ENCODE results near the gene LPCAT3. TPM values are rescaled to one million over a fixed set of nuclear protein-coding genes. Genes with fewer than 3 reads are reported as not detected.
"Not testable (repeated sequence)": the region's sequence is repeated elsewhere in the genome, so short reads cannot be mapped to it uniquely, and the experiment has no call there.

The LPCAT3 gene
- total and polyA plus RNA-seq, 11 donors = 19.9 to 66.3 (median 43.4) TPM

GRCh38 chr12:7058163-7058845 is 40.0 kb upstream of the LPCAT3 start:
- Histone ChIP-seq H3K27ac (no peak overlapping the region), H3K4me3 (no peak overlapping the region), H3K9me3 (no peaks in the 10 kb centered on the region), H3K4me1 (peaks cover 0 to 28% (median 3%) of the 10 kb centered on the region in 12 donors), H3K36me3 (peaks cover 0 to 8% (median 0%) of the 10 kb centered on the region in 9 donors), H3K27me3 (peaks cover 0 to 11% (median 0%) of the 10 kb centered on the region in 9 donors)
- ATAC-seq (no peak), DNase-seq (no peak)
- TF ChIP-seq, protein P1, sequence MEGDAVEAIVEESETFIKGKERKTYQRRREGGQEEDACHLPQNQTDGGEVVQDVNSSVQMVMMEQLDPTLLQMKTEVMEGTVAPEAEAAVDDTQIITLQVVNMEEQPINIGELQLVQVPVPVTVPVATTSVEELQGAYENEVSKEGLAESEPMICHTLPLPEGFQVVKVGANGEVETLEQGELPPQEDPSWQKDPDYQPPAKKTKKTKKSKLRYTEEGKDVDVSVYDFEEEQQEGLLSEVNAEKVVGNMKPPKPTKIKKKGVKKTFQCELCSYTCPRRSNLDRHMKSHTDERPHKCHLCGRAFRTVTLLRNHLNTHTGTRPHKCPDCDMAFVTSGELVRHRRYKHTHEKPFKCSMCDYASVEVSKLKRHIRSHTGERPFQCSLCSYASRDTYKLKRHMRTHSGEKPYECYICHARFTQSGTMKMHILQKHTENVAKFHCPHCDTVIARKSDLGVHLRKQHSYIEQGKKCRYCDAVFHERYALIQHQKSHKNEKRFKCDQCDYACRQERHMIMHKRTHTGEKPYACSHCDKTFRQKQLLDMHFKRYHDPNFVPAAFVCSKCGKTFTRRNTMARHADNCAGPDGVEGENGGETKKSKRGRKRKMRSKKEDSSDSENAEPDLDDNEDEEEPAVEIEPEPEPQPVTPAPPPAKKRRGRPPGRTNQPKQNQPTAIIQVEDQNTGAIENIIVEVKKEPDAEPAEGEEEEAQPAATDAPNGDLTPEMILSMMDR (IDR thresholded peaks at IDR 0.05) = no peak
- no peak for TF ChIP-seq POLR2A (IDR thresholded peaks at IDR 0.05)
- intact Hi-C loops (cut with DNase I) = no loop called here
- WGBS, 4 donors = 77 to 89% (median 86%) methylated on average over 3 of the region's 3 CpGs

DNA sequence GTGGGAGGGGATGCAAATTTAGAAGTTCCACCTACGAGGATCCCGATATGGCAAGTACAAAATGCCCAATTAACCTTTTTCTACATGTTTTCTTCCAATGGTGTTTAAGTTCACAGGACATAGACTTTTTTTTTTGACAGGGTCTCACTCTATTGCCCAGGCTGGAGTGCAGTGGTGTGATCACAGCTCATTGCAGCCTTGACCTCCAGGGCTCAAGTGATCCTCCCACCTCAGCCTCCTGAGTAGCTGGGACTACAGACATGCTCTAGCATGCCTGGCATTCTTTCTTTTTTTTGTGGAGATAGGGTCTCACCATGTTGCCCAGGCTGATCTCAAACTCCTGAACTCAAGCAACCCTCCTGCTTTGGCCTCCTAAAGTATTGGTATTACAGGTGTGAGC is 37.5 kb upstream of the LPCAT3 start:
- H3K9me3 ChIP-seq; H3K36me3 ChIP-seq; DNase-seq; ATAC-seq; H3K27ac ChIP-seq; H3K4me3 ChIP-seq; intact Hi-C loops (cut with DNase I): not testable (repeated sequence)
- 82 to 99% (median 96%) methylated on average over 2 of the region's 2 CpGs for WGBS, 4 donors
- Histone ChIP-seq H3K4me1 (peaks cover 0 to 26% (median 0%) of the 10 kb centered on the region in 12 donors), H3K27me3 (peaks cover 0 to 11% (median 0%) of the 10 kb centered on the region in 9 donors)

- TF ChIP-seq, protein P1 (IDR thresholded peaks at IDR 0.05) = no peak
- no peak for TF ChIP-seq POLR2A (IDR thresholded peaks at IDR 0.05)
- DNase-seq = no peak
- 79 to 93% (median 86%) methylated on average over 4 of the region's 4 CpGs for WGBS, 4 donors
- H3K4me3 ChIP-seq = no peak overlapping the region
- H3K4me1 ChIP-seq = peaks cover 0 to 18% (median 0%) of the 10 kb centered on the region in 12 donors
- H3K27ac ChIP-seq = no peak overlapping the region
- peaks cover 0 to 11% (median 0%) of the 10 kb centered on the region in 9 donors for H3K27me3 ChIP-seq
- H3K9me3 ChIP-seq = no peaks in the 10 kb centered on the region
- ATAC-seq = no peak
- intact Hi-C loops (cut with DNase I) = no loop called here
- H3K36me3 ChIP-seq = no peaks in the 10 kb centered on the region
Observed at GRCh38 chr12:7054925-7055324, 36.6 kb upstream of the LPCAT3 start.

DNA sequence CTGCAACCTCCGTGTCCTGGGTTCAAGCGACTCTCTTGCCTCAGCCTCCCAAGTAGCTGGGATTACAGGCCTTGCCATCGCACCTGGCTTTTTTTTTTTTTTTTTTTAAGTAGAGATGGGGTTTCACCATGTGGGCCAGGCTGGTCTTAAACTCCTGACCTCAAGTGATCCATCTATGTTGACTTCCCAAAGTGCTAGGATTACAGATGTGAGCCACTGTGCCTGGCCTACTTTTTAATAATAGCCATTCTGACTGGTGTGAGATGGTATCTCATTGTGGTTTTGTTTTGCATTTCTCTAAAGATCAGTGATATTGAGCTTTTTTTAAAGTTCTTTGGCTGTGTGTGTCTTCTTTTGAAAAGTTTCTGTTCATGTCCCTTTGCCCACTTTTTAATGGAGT is 31.7 kb upstream of the LPCAT3 start:
- H3K4me3 ChIP-seq; intact Hi-C loops (cut with DNase I); H3K27ac ChIP-seq: not testable (repeated sequence)

GRCh38 chr12:7049445-7049951 is 31.2 kb upstream of the LPCAT3 start:
- peaks cover 0 to 13% (median 0%) of the 10 kb centered on the region in 12 donors for H3K4me1 ChIP-seq
- H3K4me3 ChIP-seq; H3K36me3 ChIP-seq; H3K27ac ChIP-seq; ATAC-seq; H3K27me3 ChIP-seq; DNase-seq; intact Hi-C loops (cut with DNase I); H3K9me3 ChIP-seq: not testable (repeated sequence)
- WGBS, 4 donors = 88 to 91% (median 90%) methylated on average over 10 of the region's 10 CpGs

More for the DNA sequence above, 31.7 kb upstream of the LPCAT3 start:
- H3K9me3 ChIP-seq, DNase-seq, H3K36me3 ChIP-seq, ATAC-seq: not testable (repeated sequence)
- H3K27me3 ChIP-seq = peaks cover 0 to 10% (median 0%) of the 10 kb centered on the region in 9 donors
- 91 to 99% (median 97%) methylated on average over 3 of the region's 3 CpGs for WGBS, 4 donors
- peaks cover 0 to 13% (median 0%) of the 10 kb centered on the region in 12 donors for H3K4me1 ChIP-seq
